NCI-H510A treated with DMSO at 0.1 percent for 48 hours (cell line): ENCODE measurements around the gene DKC1.
"Not testable (repeated sequence)": the region's sequence is repeated elsewhere in the genome, so short reads cannot be mapped to it uniquely, and the experiment has no call there.

Source experiments
- DNase-seq: peaks from one replicate; lab custom pipeline; 2025; lab: John Stamatoyannopoulos, UW

DKC1 gene

DNA sequence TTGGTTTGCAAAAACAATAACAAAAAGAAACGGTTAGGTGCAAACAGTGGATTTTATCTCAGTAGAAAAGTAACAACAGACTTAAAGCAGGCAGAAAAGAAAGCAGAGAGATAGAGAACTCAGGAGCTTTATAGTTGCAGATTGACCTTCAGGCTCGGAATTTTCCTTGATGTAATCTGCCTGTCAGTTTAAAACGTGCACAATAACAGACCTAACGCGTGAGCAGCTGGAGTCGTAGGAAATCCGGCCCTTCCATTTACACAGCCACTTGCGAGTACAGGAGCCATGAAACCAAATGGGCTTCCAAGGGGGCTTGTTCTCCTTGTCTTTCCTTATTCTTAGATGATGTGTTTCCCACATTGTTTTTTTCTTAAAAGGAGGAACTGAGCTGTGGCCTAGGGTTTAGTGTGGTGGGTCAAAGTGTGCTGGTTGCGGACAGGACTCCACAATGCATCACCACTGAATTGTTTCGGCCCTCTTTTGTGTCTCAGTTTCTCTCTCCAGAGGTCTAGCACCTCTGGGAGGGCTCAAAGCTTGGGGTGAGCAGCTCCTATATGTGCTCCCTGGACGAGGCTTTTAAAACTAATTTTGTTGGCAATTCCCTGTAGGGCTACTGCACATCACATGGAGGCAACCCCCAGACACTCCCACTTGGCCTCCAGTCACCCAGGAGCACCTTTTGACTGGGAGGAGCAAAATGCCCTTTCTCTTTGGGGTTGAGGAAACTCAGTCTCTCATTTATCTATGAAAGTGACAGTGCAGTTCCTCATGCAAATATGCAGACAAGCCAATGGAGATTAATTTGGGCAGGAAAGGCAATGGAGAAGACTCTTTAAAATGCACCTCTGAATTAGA lies 56.5 kb downstream of the DKC1 start:
- no peak for DNase-seq

DNA sequence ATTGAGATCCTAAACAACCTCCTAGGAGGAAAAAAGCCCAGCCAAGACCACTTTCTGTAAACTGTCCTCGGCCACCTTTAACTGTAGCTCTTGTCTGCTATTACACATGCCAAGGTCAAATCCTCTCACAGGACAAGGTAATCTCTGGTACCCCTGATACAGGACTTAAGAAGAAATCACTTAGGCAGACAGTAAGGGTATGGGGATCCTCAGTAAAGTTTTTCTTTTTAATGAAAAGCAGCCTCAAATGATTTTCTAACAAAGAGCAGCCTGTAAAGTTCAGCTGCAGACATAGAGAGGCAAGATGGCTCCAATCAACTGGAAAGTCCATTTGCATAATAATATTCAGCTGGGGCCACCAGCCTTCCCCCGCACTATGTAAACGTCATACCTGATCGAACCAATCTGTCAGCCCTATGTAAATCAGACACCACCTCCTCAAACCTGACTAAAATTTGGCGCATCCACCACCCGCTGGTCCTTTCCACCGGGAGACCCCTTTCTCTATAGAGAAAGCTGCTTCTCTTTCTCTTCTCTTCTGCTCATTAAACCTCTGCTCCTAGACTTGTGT lies 57.2 kb downstream of the DKC1 start:
- no peak for DNase-seq

DNA sequence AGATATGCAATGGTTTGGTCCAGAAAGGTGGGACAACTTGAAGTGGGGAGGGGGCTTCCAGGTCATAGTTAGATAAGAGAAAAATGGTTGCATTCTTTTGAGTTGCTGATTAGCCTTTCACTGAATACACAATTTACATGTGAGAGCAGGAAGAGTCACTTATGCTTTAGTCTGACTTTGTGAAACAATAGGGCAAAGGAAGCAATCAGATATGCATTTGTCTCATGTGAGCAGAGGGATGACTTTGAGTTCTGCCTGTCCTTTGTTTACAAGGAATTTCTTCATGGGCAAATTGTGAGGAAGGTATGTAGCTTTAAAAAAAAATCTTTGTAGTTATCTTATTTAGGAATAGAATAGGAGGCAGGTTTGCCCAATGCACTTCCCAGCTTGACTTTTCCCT lies 58.9 kb downstream of the DKC1 start:
- DNase-seq, result no peak

DNA sequence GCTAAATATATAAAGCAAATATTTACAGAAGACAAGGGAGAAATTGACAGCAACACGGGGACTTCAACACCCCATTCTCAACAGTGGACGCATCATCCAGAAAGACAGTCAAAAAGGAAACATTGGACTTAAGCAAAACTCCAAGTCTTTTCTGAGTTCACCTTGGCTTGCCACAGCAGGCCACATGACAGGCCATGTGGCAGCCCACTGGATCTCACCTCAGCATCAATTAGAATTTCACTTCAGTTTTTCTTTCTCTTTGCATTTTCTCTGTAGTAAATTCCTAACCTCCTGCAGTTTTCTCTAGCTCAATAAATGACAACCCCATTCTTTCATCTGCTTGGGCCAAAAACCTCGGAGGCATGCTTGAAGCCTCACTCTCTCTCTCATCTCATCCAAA lies 59.4 kb downstream of the DKC1 start:
- no peak for DNase-seq

DNA sequence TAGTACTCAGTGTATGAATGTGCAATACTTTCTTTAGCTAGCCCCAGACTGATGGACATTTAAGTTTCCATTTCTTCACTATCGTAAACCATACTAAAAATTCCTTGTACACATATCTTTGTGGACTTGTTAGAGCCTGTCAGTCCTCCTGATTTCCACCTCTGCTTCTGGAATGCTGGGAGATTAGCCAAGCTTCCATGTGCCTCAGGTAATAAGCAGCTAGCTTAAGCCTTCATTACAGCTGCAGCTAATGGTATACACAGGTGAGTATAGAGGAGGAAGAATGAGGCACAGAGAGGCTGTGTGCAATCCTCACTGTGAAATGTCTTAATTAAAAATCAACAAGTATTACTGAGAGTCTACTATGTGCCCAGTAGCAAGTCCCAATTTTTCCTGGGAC lies 62.0 kb downstream of the DKC1 start:
- no peak for DNase-seq

DNA sequence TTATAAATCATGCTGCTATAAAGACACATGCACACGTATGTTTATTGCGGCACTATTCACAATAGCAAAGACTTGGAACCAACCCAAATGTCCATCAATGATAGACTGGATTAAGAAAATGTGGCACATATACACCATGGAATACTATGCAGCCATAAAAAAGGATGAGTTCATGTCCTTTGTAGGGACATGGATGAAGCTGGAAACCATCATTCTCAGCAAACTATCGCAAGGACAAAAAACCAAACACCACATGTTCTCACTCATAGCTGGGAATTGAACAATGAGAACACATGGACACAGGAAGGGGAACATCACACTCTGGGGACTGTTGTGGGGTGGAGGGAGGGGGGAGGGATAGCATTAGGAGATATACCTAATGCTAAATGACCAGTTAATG lies 62.9 kb downstream of the DKC1 start:
- DNase-seq, result not testable (repeated sequence)
